WTC11 (cell line): ENCODE measurements around the gene SPRYD3. TPM values are rescaled to one million over a fixed set of nuclear protein-coding genes. Genes with fewer than 3 reads are reported as not detected.

Experiments
- ATAC-seq: fragments of 200-7000 bp; cut with Tn5 transposase; 2 replicates; pipeline ENCODE4 v1.10.0; 2021; ENCODE audit warnings: mild to moderate bottlenecking, moderate library complexity
- CTCF ChIA-PET: fragments of 300-600 bp; sonication (Branson Sonifier 250); formaldehyde crosslinking; loops from one replicate; lab custom pipeline; 2021; ENCODE audit warnings: antibody characterized with exemption; lab: Charles Lee
- POLR2A ChIA-PET: fragments of 350-600 bp; sonication (Branson Sonifier 250); formaldehyde crosslinking; loops from one replicate; lab custom pipeline; 2021; ENCODE audit warnings: antibody characterized with exemption; lab: Charles Lee
- DNase-seq: peaks from one replicate; pipeline ENCODE4 v3.0.0; 2021; ENCODE audit warnings: low spot score
- H3K27ac Mint-ChIP-seq: 2 replicates; pipeline ENCODE4 v1.8.0; 2021; ENCODE audit warnings: mixed read lengths
- H3K27me3 Mint-ChIP-seq: 2 replicates; pipeline ENCODE4 v1.8.0; 2021; ENCODE audit warnings: low read depth, mild to moderate bottlenecking, moderate library complexity, mixed read lengths
- H3K36me3 Mint-ChIP-seq: 2 replicates; pipeline ENCODE4 v1.8.0; 2021; ENCODE audit warnings: mixed read lengths
- H3K4me1 Mint-ChIP-seq: 2 replicates; pipeline ENCODE4 v1.8.0; 2022; ENCODE audit warnings: mixed read lengths
- H3K4me3 Mint-ChIP-seq: 2 replicates; pipeline ENCODE4 v1.8.0; 2021; ENCODE audit warnings: mild to moderate bottlenecking, moderate library complexity, mixed read lengths
- H3K9me3 Mint-ChIP-seq: 2 replicates; pipeline ENCODE4 v1.8.0; 2021; ENCODE audit warnings: mixed read lengths
- FOXK1 ChIP-seq: sonication (generic); formaldehyde crosslinking; IDR thresholded peaks from 2 replicates; pipeline ENCODE4 v1.8.0; 2022; ENCODE audit warnings: mild to moderate bottlenecking, moderate library complexity, missing genetic modification reagents
- FOXP1 ChIP-seq: sonication (generic); formaldehyde crosslinking; IDR thresholded peaks from 2 replicates; pipeline ENCODE4 v1.8.0; 2022; ENCODE audit warnings: missing genetic modification reagents, mild to moderate bottlenecking, moderate library complexity, borderline replicate concordance
- IRF2 ChIP-seq: sonication (generic); formaldehyde crosslinking; IDR thresholded peaks from 2 replicates; pipeline ENCODE4 v1.8.0; 2022; ENCODE audit warnings: low read depth, missing genetic modification reagents, borderline replicate concordance
- NFATC4 ChIP-seq: fragments of 250-450 bp; sonication (Bioruptor Pico); IDR thresholded peaks from 2 replicates; pipeline ENCODE4 v1.9.0; 2021; ENCODE audit warnings: mild to moderate bottlenecking
- NR2C2 ChIP-seq: sonication (generic); formaldehyde crosslinking; IDR thresholded peaks from 2 replicates; pipeline ENCODE4 v1.8.0; 2022; ENCODE audit warnings: mild to moderate bottlenecking, missing genetic modification reagents
- SOX15 ChIP-seq: fragments of 250-450 bp; sonication (Bioruptor Pico); IDR thresholded peaks from 2 replicates; pipeline ENCODE4 v1.9.0; 2021; ENCODE audit warnings: mild to moderate bottlenecking
- ZNF219 ChIP-seq: sonication (generic); formaldehyde crosslinking; IDR thresholded peaks from 2 replicates; pipeline ENCODE4 v1.8.0; 2023; ENCODE audit warnings: missing genetic modification reagents, mild to moderate bottlenecking, borderline replicate concordance
- ZNF317 ChIP-seq: sonication (generic); formaldehyde crosslinking; IDR thresholded peaks from 2 replicates; pipeline ENCODE4 v1.8.1; 2023; ENCODE audit warnings: low read depth, mild to moderate bottlenecking, moderate library complexity, missing genetic modification reagents, borderline replicate concordance
- total RNA-seq: library from RNA; stranded (reverse); gene quantifications from 3 replicates; pipeline ENCODE4 v1.2.3, GENCODE V29; 2021
- TF ChIP-seq, protein P1 (sequence below): sonication (generic); formaldehyde crosslinking; IDR thresholded peaks from 2 replicates; pipeline ENCODE4 v1.8.0; 2022; ENCODE audit warnings: mild to moderate bottlenecking, missing genetic modification reagents
- TF ChIP-seq, protein P2 (sequence below): sonication (generic); formaldehyde crosslinking; conservative IDR thresholded peaks from 2 replicates; pipeline ENCODE4 v1.8.1; 2023; ENCODE audit warnings: mild to moderate bottlenecking, low read depth, missing genetic modification reagents, moderate library complexity
- TF ChIP-seq, protein P3 (sequence below): sonication (generic); formaldehyde crosslinking; IDR thresholded peaks from 2 replicates; pipeline ENCODE4 v1.8.1; 2023; ENCODE audit warnings: mild to moderate bottlenecking, missing genetic modification reagents, moderate library complexity
- TF ChIP-seq, protein P4 (sequence below): sonication (generic); formaldehyde crosslinking; IDR thresholded peaks from 2 replicates; pipeline ENCODE4 v1.8.0; 2022; ENCODE audit warnings: mild to moderate bottlenecking, missing genetic modification reagents

Gene SPRYD3
- total RNA-seq, 1 experiment from 2014 or later, result 11.9 TPM

DNA sequence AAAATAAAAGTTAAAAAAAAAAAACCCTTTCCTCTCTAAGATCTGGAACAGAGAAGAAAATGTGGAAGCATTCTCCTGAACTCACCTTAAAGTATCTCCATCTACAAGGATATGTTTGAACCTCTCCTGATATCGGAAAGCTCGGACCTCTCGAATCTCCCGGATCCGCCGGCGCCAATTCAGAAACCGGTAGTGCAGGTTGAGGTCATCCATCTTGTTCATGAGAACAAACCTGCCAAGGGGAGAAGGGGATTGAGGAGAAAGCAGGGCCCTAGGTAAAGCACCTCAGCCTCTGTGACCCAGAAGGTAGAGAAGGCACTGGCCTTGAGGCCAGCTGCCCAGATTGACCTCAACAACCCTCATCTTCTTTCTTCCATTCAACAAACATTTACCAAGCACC lies 2.2 kb downstream of the SPRYD3 start (continued):
- TF ChIP-seq, protein P1, sequence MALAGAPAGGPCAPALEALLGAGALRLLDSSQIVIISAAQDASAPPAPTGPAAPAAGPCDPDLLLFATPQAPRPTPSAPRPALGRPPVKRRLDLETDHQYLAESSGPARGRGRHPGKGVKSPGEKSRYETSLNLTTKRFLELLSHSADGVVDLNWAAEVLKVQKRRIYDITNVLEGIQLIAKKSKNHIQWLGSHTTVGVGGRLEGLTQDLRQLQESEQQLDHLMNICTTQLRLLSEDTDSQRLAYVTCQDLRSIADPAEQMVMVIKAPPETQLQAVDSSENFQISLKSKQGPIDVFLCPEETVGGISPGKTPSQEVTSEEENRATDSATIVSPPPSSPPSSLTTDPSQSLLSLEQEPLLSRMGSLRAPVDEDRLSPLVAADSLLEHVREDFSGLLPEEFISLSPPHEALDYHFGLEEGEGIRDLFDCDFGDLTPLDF, result no peak

DNA sequence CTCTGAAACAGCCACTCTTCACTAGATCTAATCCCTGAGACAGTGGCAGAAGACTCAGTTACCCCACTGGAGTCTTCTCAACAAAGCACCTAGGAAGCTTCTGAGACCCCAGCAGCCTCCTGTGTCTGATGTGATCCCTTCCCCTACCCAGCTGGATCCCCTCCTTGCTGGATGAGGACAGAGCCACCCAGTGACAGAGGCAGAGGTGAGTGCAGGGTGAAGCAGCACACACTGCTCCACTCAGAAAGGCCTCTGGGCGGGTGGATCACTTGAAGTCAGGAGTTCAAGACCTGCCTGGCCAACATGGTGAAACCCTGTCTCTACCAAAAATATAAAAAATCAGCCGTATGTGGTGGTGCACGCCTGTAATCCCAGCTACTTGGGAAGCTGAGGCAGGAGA lies 2.7 kb downstream of the SPRYD3 start:
- Mint-ChIP-seq H3K27me3 (peaks cover 19% of the 10 kb centered on the region), H3K36me3 (peaks cover 12% of the 10 kb centered on the region; the same call in 1 of the 2 replicates), H3K4me1 (peaks cover 25% of the 10 kb centered on the region), H3K27ac (no peak overlapping the region), H3K9me3 (no peaks in the 10 kb centered on the region), H3K4me3 (no peak overlapping the region)
- ChIA-PET CTCF (interaction anchor here (0.5 to 3.7 kb wide), 3 partner anchors 11 to 275 kb away, joined by 3 to 76 read pairs (median 8); partner anchors contain the start of gene IGFBP6), POLR2A (no interaction called here)
- no peak for TF ChIP-seq NR2C2
- no peak for TF ChIP-seq ZNF317 (CRISPR knock-in tag)
- TF ChIP-seq, protein P2, sequence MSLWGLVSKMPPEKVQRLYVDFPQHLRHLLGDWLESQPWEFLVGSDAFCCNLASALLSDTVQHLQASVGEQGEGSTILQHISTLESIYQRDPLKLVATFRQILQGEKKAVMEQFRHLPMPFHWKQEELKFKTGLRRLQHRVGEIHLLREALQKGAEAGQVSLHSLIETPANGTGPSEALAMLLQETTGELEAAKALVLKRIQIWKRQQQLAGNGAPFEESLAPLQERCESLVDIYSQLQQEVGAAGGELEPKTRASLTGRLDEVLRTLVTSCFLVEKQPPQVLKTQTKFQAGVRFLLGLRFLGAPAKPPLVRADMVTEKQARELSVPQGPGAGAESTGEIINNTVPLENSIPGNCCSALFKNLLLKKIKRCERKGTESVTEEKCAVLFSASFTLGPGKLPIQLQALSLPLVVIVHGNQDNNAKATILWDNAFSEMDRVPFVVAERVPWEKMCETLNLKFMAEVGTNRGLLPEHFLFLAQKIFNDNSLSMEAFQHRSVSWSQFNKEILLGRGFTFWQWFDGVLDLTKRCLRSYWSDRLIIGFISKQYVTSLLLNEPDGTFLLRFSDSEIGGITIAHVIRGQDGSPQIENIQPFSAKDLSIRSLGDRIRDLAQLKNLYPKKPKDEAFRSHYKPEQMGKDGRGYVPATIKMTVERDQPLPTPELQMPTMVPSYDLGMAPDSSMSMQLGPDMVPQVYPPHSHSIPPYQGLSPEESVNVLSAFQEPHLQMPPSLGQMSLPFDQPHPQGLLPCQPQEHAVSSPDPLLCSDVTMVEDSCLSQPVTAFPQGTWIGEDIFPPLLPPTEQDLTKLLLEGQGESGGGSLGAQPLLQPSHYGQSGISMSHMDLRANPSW (CRISPR knock-in tag), result no peak
- no peak for ATAC-seq
- no peak for DNase-seq

DNA sequence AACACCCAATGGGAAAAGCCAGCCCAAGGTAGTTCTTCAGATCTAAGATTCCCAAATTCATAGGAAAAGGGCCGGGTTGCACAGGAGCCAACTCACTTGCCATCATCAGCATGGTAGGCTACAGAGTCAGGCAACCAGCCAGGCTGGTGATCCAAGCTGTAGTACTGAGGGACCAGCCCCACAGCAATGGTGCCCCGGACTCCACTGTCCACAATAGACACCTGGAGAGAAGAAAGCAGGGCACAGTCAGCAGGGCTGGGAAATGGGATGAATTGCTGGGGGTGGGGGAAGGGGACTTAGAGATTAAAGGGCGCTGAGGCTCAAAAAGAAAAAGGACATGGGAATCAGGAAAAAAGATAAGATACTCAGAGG lies 4.2 kb downstream of the SPRYD3 start:
- ChIA-PET CTCF (interaction anchor here (1.3 kb wide), 1 partner anchor 24 kb away, joined by 4 read pairs; no protein-coding TSS in a partner anchor), POLR2A (no interaction called here)
- TF ChIP-seq, protein P3, sequence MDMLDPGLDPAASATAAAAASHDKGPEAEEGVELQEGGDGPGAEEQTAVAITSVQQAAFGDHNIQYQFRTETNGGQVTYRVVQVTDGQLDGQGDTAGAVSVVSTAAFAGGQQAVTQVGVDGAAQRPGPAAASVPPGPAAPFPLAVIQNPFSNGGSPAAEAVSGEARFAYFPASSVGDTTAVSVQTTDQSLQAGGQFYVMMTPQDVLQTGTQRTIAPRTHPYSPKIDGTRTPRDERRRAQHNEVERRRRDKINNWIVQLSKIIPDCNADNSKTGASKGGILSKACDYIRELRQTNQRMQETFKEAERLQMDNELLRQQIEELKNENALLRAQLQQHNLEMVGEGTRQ (CRISPR knock-in tag), result no peak
- TF ChIP-seq IRF2 (CRISPR knock-in tag) (no peak), ZNF219 (CRISPR knock-in tag) (no peak), SOX15 (no peak), NFATC4 (CRISPR knock-in tag) (no peak), NR2C2 (no peak), FOXK1 (CRISPR knock-in tag) (no peak), FOXP1 (CRISPR knock-in tag) (no peak)
- TF ChIP-seq, protein P2 (CRISPR knock-in tag), result no peak
- TF ChIP-seq, protein P4, sequence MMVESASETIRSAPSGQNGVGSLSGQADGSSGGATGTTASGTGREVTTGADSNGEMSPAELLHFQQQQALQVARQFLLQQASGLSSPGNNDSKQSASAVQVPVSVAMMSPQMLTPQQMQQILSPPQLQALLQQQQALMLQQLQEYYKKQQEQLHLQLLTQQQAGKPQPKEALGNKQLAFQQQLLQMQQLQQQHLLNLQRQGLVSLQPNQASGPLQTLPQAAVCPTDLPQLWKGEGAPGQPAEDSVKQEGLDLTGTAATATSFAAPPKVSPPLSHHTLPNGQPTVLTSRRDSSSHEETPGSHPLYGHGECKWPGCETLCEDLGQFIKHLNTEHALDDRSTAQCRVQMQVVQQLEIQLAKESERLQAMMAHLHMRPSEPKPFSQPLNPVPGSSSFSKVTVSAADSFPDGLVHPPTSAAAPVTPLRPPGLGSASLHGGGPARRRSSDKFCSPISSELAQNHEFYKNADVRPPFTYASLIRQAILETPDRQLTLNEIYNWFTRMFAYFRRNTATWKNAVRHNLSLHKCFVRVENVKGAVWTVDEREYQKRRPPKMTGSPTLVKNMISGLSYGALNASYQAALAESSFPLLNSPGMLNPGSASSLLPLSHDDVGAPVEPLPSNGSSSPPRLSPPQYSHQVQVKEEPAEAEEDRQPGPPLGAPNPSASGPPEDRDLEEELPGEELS (CRISPR knock-in tag), result no peak
- Mint-ChIP-seq H3K4me1 (peaks cover 26% of the 10 kb centered on the region), H3K4me3 (no peak overlapping the region), H3K27me3 (peaks cover 4% of the 10 kb centered on the region), H3K36me3 (peaks cover 12% of the 10 kb centered on the region; the same call in 1 of the 2 replicates), H3K9me3 (no peaks in the 10 kb centered on the region), H3K27ac (no peak overlapping the region)
- DNase-seq (no peak), ATAC-seq (no peak)
